Activated CD4-positive, alpha-beta memory T cell treated with anti-CD3 and anti-CD28 coated beads for 36 hours (primary cell): ENCODE data around the gene LRRC58. TPM values are rescaled to one million over a fixed set of nuclear protein-coding genes. Genes with fewer than 3 reads are reported as not detected.
"Not testable (repeated sequence)": the region's sequence is repeated elsewhere in the genome, so short reads cannot be mapped to it uniquely, and the experiment has no call there.

Source experiments
- CTCF ChIA-PET: fragments of 350-600 bp; sonication (Branson Sonifier 250); formaldehyde crosslinking; loops from one replicate; lab custom pipeline; 2021; ENCODE audit warnings: antibody characterized with exemption, inconsistent platforms; lab: Charles Lee
- POLR2A ChIA-PET: fragments of 350-600 bp; sonication (Branson Sonifier 250); formaldehyde crosslinking; loops from one replicate; lab custom pipeline; 2021; ENCODE audit warnings: antibody characterized with exemption; lab: Charles Lee
- DNase-seq: peaks from one replicate; pipeline ENCODE4 v3.0.0-alpha.2; 2020
- H3K27ac Mint-ChIP-seq: one replicate; pipeline ENCODE4 v1.8.0; 2021; ENCODE audit warnings: mixed read lengths
- H3K27me3 Mint-ChIP-seq: one replicate; pipeline ENCODE4 v1.8.0; 2021; ENCODE audit warnings: mixed read lengths
- H3K36me3 Mint-ChIP-seq: one replicate; pipeline ENCODE4 v1.8.0; 2021; ENCODE audit warnings: mixed read lengths
- H3K4me1 Mint-ChIP-seq: one replicate; pipeline ENCODE4 v1.8.0; 2021; ENCODE audit warnings: low read depth, mixed read lengths
- H3K4me3 Mint-ChIP-seq: one replicate; pipeline ENCODE4 v1.8.0; 2021; ENCODE audit warnings: mild to moderate bottlenecking, mixed read lengths
- H3K9me3 Mint-ChIP-seq: one replicate; pipeline ENCODE4 v1.8.0; 2021; ENCODE audit warnings: mixed read lengths
- intact Hi-C: fragments of 100-400 bp; cut with micrococcal nuclease; formaldehyde crosslinking; loops from one replicate; pipeline ENCODE4 v1.15.1; 2023
- total RNA-seq, 2 experiments: library from RNA; stranded (reverse); gene quantifications; one replicate each; pipeline ENCODE4 v1.2.3, GENCODE V29; 2021

LRRC58 gene
- total RNA-seq, 2 experiments from 2014 or later: 16.2 to 16.9 TPM

DNA sequence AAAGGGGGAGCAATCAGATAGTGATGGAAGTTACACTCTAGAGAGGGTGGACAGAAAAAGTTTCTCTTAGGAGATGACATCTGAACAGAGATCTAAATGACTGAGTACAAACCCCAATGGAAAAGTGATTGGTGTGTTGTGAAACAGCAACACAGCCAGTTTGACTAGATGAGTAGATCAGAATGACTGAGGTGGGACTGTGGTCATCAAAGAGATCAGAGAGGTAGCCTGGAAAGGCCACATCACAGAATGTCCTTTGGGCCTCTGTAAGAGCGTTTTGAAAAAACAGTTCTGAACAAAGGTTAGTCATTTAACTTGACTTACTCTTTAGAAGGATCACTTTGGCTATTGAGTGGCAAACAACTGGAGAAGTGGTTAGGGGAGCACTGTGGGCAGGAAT lies 10.6 kb downstream of the LRRC58 start:
- Mint-ChIP-seq H3K27me3 (no peaks in the 10 kb centered on the region), H3K4me1 (peaks cover 39% of the 10 kb centered on the region), H3K36me3 (peaks cover 42% of the 10 kb centered on the region), H3K9me3 (peaks cover 13% of the 10 kb centered on the region), H3K4me3 (no peak overlapping the region), H3K27ac (no peak overlapping the region)
- peak; percentile 65 for DNase-seq
- ChIA-PET POLR2A (no interaction called here), CTCF (interaction anchor here (1.8 kb wide), 1 partner anchor 79 kb away, joined by 6 read pairs; no protein-coding TSS in a partner anchor)
- intact Hi-C loops: loop anchor here (1.0 kb wide), 1 partner anchor 11 kb away; the partner anchor contains the start of gene LRRC58

- Mint-ChIP-seq H3K4me1 (peaks cover 17% of the 10 kb centered on the region), H3K4me3 (no peak overlapping the region), H3K9me3 (no peaks in the 10 kb centered on the region), H3K27ac (no peak overlapping the region), H3K36me3 (peaks cover 33% of the 10 kb centered on the region), H3K27me3 (no peaks in the 10 kb centered on the region)
- intact Hi-C loops: no loop called here
- ChIA-PET CTCF (no interaction called here), POLR2A (no interaction called here)
- DNase-seq: no peak
These were observed 16.5 kb downstream of the LRRC58 start for GRCh38 chr3:120332646-120333045.

DNA sequence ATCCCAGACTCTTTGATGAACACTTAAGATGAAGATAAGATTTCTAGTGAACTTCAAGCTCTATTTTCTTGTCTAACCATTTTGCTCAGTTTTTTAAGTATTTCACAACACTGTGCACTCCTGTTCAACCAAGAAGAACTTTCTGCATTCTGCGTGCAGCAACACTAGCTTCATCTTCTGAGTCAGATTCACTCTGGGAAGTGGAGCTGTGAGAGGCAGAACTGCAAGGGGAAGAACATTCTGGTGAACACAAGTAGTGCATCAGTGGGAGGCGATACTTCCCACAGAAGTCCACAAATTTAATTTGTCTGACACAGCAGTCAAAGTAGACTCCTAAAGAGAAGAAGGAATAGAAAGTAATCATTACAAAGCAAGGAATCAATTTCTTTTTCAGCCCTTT lies 18.1 kb downstream of the LRRC58 start:
- ChIA-PET CTCF (interaction anchor here (1.4 kb wide), 1 partner anchor 86 kb away, joined by 5 read pairs; no protein-coding TSS in a partner anchor), POLR2A (no interaction called here)
- Mint-ChIP-seq H3K27ac (no peak overlapping the region), H3K4me1 (peaks cover 5% of the 10 kb centered on the region), H3K4me3 (no peak overlapping the region), H3K27me3 (no peaks in the 10 kb centered on the region), H3K36me3 (peaks cover 32% of the 10 kb centered on the region), H3K9me3 (no peaks in the 10 kb centered on the region)
- no peak for DNase-seq
- intact Hi-C loops: no loop called here

DNA sequence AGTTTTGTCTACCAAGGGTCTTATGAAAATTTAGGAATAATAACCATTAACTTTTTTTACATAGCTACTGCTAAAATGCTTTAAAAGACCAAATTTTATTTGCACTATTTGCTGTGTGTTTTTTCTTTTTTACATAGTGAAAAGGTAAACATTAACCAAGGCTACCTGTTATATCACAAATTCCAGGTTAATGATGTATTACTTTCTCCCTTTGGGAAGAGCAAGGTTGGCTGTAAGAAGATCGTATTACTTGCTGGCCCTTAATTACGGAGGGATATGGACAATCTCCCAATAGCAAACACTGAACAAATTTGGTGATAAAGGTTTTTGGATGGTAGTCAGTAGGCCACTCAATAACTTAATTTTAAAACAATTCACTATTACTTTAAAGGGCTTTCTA lies 22.4 kb downstream of the LRRC58 start:
- Mint-ChIP-seq H3K9me3 (no peaks in the 10 kb centered on the region), H3K4me3 (no peak overlapping the region), H3K4me1 (peaks cover 7% of the 10 kb centered on the region), H3K36me3 (peaks cover 36% of the 10 kb centered on the region), H3K27ac (no peak overlapping the region), H3K27me3 (no peaks in the 10 kb centered on the region)
- no peak for DNase-seq
- CTCF ChIA-PET: interaction anchor here (1.1 kb wide), 1 partner anchor 435 kb away, joined by 3 read pairs; no protein-coding TSS in a partner anchor
- POLR2A ChIA-PET: no interaction called here
- intact Hi-C loops: no loop called here

DNA sequence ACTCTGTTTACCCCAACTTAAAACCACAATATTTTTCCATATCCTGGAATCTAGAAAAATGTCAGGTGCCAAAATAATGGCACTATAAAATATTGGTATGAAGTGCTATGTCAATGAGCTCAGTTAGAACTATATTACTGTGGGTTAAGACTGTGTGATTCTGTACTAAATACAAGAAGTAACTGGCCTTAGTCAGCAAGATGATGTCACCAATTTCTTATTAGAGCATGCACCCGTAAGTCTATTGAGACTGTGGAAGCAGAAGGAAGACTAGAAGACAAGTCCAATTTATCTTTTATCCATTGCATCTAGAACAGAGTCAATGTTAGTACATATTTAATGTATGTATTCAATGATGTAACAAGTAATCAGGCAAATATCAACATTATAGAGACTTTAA lies 25.0 kb downstream of the LRRC58 start:
- Mint-ChIP-seq H3K36me3 (peaks cover 40% of the 10 kb centered on the region), H3K4me3 (no peak overlapping the region), H3K27ac (no peak overlapping the region), H3K4me1 (peaks cover 5% of the 10 kb centered on the region), H3K27me3 (no peaks in the 10 kb centered on the region), H3K9me3 (peaks cover 5% of the 10 kb centered on the region)
- POLR2A ChIA-PET: no interaction called here
- DNase-seq: no peak
- CTCF ChIA-PET: no interaction called here
- intact Hi-C loops: no loop called here

DNA sequence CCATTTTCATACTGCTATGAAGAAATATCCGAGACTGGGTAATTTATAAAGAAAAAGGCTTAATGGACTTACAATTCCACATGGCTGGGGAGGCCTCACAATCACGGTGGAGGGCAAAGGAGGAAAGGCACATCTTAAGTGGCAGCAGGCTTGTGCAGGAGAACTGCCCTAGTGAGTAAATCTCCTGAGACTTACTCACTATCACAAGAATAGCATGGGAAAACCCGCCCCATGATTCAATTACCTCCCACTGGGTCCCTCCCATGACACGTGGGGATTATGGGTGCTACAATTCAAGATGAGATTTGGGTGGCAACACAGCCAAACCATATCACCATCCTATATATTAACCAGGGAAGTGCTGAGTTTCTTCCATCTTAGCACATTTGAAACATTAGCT lies 25.4 kb downstream of the LRRC58 start:
- H3K4me3 Mint-ChIP-seq, H3K9me3 Mint-ChIP-seq, H3K27me3 Mint-ChIP-seq, POLR2A ChIA-PET, H3K27ac Mint-ChIP-seq, H3K4me1 Mint-ChIP-seq, intact Hi-C loops, CTCF ChIA-PET: not testable (repeated sequence)
- peak; percentile 26 for DNase-seq
- H3K36me3 Mint-ChIP-seq: peaks cover 42% of the 10 kb centered on the region

DNA sequence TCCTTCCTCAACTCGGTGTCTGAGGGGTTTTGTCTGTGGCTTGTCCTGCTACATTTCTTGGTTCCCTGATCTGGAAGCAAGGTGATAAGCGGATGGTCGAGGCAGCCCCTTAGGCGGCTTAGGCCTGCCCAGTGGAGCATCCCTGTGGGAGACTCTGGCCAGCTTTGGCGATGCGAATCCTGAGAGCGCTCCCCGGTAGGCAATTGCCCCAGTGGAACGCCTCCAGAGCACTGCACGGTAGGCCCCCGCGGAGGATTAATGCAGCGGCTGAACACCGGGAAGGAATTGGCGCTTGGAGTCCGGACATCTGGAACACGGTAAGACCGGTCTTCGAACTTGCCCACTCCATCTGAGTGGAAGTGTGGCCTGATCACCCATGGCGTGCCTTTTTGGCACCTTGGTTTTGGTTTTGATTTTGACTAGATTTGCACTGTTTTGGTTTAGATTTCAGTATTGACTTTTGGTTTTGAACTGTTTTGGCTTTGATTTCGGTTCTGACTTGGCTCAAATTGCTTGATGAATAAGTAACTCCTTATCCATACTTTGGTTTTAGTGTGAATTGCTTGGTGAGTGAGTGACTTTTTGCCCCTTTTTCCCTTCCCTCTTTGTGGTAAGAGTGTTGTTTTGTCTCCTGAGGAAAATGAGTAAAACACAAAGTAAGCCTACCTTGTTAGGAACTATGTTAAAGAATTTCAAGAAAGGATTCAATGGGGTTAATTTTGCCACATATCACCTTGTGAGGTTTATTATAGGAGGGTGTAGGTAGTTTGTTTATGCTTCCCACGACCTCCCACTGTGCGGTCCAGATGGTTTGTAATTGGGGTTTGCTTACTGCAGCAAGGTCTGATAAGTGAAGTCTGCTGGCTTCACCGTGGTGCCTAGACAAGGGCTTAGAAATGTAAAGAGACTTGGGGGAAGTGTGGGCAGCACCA lies 37.0 kb downstream of the LRRC58 start:
- ChIA-PET CTCF (interaction anchor here (0.6 kb wide), 1 partner anchor 76 kb away, joined by 3 read pairs; no protein-coding TSS in a partner anchor), POLR2A (no interaction called here)

DNA sequence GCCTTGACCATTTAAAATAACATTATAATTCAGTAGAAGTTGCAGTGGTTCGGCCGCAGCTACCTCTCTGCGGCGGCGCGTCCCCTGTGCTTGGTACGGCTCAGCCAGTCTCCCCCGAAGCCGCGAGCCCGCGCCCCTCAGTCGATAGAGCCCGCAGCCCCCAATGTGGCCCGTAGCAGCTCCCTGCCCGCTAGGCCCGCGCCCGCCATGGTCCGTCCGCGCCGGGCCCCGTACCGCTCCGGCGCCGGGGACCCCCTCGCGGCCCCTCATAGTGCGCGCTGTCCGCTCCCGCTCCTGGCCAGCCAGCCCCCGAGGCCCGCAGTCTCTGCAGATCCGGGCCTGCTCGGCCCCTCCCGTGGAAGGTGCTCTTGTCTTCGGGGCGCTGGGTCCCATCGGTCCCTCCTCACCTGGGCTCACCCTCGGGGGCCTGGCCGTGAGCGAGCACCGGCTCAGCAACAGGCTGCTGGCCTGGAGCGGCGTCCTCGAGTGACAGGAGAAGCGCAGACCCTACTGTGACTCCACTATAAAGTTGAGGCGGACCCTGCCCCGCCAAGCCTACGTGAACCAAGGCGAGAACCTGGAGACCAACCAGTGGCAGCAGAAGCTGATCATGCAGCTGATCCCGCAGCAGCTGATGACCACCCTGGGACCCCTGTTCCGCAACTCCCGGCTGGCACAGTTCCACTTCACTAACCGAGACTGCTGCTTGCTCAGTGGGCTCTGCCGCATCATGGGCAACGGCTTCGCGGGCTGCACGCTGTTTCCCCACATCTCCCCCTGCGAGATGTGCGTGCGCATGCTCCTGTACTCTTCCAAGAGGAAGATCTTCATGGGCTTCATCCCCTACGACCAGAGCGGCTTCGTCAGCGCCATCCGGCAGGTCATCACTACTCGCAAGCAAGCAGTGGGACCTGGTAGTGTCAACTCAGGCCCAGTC lies 42.4 kb downstream of the LRRC58 start:
- Mint-ChIP-seq H3K36me3 (peaks cover 1% of the 10 kb centered on the region), H3K4me1 (no peaks in the 10 kb centered on the region), H3K9me3 (peaks cover 5% of the 10 kb centered on the region), H3K27ac (no peak overlapping the region), H3K27me3 (no peaks in the 10 kb centered on the region), H3K4me3 (no peak overlapping the region)
- CTCF ChIA-PET: no interaction called here
- intact Hi-C loops: no loop called here
- POLR2A ChIA-PET: no interaction called here
- no peak for DNase-seq

More for the DNA sequence above, 37.0 kb downstream of the LRRC58 start:
- Mint-ChIP-seq H3K9me3 (peaks cover 23% of the 10 kb centered on the region), H3K27me3 (no peaks in the 10 kb centered on the region), H3K4me1 (peaks cover 7% of the 10 kb centered on the region), H3K4me3 (no peak overlapping the region), H3K27ac (no peak overlapping the region), H3K36me3 (peaks cover 29% of the 10 kb centered on the region)
- intact Hi-C loops: loop anchor here (2.0 kb wide), 1 partner anchor 33 kb away; no protein-coding TSS in a partner anchor
- no peak for DNase-seq

DNA sequence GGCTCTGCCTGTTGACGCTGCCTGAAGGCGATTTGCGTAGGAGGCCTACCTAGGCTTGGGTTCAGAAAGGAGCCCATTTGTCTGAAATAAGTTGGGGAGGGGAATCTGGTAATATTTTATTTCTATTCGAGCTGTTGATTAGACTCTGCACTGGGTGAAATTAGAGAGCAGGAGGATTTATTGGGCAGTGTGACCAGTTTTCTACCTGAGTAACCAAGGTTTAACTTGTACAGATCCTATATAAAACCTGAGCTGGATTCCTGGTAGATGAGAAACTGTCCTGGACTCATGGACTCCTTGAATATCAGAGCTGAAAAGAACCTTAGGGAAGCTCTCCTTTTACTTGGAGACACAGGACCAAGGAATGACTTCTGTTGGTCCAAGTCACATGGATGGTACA lies 44.5 kb downstream of the LRRC58 start:
- Mint-ChIP-seq H3K4me1 (no peaks in the 10 kb centered on the region), H3K36me3 (peaks cover 1% of the 10 kb centered on the region), H3K27ac (no peak overlapping the region), H3K4me3 (no peak overlapping the region), H3K27me3 (no peaks in the 10 kb centered on the region), H3K9me3 (peaks cover 5% of the 10 kb centered on the region)
- intact Hi-C loops: no loop called here
- ChIA-PET CTCF (no interaction called here), POLR2A (no interaction called here)
- no peak for DNase-seq

- DNase-seq: no peak
- Mint-ChIP-seq H3K4me3 (no peak overlapping the region), H3K36me3 (peaks cover 1% of the 10 kb centered on the region), H3K27ac (no peak overlapping the region), H3K9me3 (peaks cover 3% of the 10 kb centered on the region), H3K27me3 (no peaks in the 10 kb centered on the region), H3K4me1 (no peaks in the 10 kb centered on the region)
- ChIA-PET POLR2A (no interaction called here), CTCF (no interaction called here)
- intact Hi-C loops: no loop called here
These were observed 46.8 kb downstream of the LRRC58 start for GRCh38 chr3:120302361-120302760.

- H3K27ac Mint-ChIP-seq: no peak overlapping the region
- intact Hi-C loops: no loop called here
- H3K4me1 Mint-ChIP-seq: no peaks in the 10 kb centered on the region
- peaks cover 1% of the 10 kb centered on the region for H3K36me3 Mint-ChIP-seq
- H3K27me3 Mint-ChIP-seq: no peaks in the 10 kb centered on the region
- ChIA-PET CTCF (no interaction called here), POLR2A (no interaction called here)
- no peaks in the 10 kb centered on the region for H3K9me3 Mint-ChIP-seq
- DNase-seq: no peak
- no peak overlapping the region for H3K4me3 Mint-ChIP-seq
These were observed 48.2 kb downstream of the LRRC58 start for GRCh38 chr3:120300971-120301370.

GRCh38 chr3:120299403-120299802 lies 49.8 kb downstream of the LRRC58 start:
- POLR2A ChIA-PET: no interaction called here
- no peak for DNase-seq
- Mint-ChIP-seq H3K27me3 (peaks cover 3% of the 10 kb centered on the region), H3K4me3 (no peak overlapping the region), H3K4me1 (no peaks in the 10 kb centered on the region), H3K9me3 (peaks cover 2% of the 10 kb centered on the region), H3K27ac (no peak overlapping the region), H3K36me3 (peaks cover under 1% of the 10 kb centered on the region)
- intact Hi-C loops: no loop called here
- CTCF ChIA-PET: no interaction called here
